Coronary artery (tissue), 2 donors: ENCODE results near the gene SLC6A4.

Experiments
- DNase-seq: peaks from one replicate; pipeline ENCODE4 v3.0.0-alpha.2; 2017; ENCODE audit warnings: low spot score
- H3K27ac ChIP-seq, 2 donors: fragments of 200-600 bp; sonication (generic); one replicate each; pipeline ENCODE4 v1.5.1; 2016 to 2019
- H3K4me3 ChIP-seq: fragments of 200-600 bp; sonication (generic); 2 replicates; pipeline ENCODE4 v1.5.1; 2016; ENCODE audit warnings: mild to moderate bottlenecking, moderate library complexity
- CTCF ChIP-seq: fragments of 200-600 bp; sonication (generic); IDR thresholded peaks from one replicate; pipeline ENCODE4 v1.5.1; 2019; ENCODE audit warnings: antibody characterized with exemption

Gene SLC6A4

GRCh38 chr17:30248786-30249185, 13.3 kb upstream of the SLC6A4 start:
- DNase-seq, result peak; percentile 69
- H3K4me3 ChIP-seq, result no peak overlapping the region
- no peak for TF ChIP-seq CTCF
- H3K27ac ChIP-seq, result no peak overlapping the region

- Histone ChIP-seq H3K4me3 (no peak overlapping the region), H3K27ac (no peak overlapping the region)
- TF ChIP-seq CTCF, result no peak
- no peak for DNase-seq
Observed at GRCh38 chr17:30246460-30246859, 11.0 kb upstream of the SLC6A4 start.

GRCh38 chr17:30244853-30245385, 9.4 kb upstream of the SLC6A4 start:
- DNase-seq, result peak; percentile 28
- TF ChIP-seq CTCF, result no peak
- no peak overlapping the region for H3K4me3 ChIP-seq
- H3K27ac ChIP-seq, result no peak overlapping the region

GRCh38 chr17:30243568-30243967, 8.1 kb upstream of the SLC6A4 start:
- no peak for TF ChIP-seq CTCF
- Histone ChIP-seq H3K4me3 (no peak overlapping the region), H3K27ac (no peak overlapping the region)
- peak; percentile 40 for DNase-seq

DNA sequence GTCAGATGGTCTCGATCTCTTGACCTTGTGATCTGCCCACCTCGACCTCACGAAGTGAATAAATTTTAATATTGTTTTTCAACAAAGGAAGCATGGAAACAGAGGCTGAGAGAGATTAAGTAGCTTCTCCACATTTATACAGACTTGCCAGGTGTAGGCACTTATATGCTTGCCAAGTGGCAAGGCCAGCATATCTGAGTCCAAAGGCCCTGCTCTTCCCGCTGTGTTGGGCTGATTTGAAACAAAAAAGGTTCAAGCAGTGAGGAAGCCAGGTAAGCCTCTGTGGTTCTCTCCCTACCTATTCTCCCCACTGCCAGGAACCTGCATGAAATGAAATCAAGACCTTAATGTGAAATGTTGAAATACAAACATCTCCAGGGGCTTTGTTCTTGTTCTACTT, 7.5 kb upstream of the SLC6A4 start:
- peak; percentile 28 for DNase-seq
- no peak overlapping the region for H3K27ac ChIP-seq
- no peak overlapping the region for H3K4me3 ChIP-seq
- TF ChIP-seq CTCF, result no peak

GRCh38 chr17:30241051-30241450, 5.6 kb upstream of the SLC6A4 start:
- H3K4me3 ChIP-seq, result no peak overlapping the region
- peak; percentile 50 for DNase-seq
- no peak for TF ChIP-seq CTCF
- H3K27ac ChIP-seq, result no peak overlapping the region

DNA sequence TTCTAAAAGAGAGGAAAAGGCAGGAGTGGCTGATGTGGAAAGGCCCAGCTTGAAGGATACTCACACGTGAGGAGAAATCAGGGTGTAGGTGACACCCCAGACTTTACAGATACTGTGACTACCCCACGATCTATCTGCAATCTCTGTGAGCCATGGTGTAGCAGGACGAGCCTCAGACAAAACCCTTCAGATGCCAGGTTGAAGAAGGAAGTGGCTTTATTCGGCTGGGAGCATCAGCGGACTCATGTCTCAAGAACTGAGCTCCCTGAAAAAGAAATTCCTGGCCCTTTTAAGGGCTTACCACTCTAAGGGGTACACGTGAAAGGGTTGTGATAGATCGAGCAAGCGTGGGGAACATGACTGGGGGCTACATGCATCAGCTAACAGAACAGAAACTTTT, 4.7 kb upstream of the SLC6A4 start:
- DNase-seq, result no peak
- no peak for TF ChIP-seq CTCF

More for the DNA sequence above, 4.7 kb upstream of the SLC6A4 start:
- Histone ChIP-seq H3K27ac (no peak overlapping the region), H3K4me3 (no peak overlapping the region)
